ENCODE data around the gene HSPG2. TPM values are rescaled to one million over a fixed set of nuclear protein-coding genes. Genes with fewer than 3 reads are reported as not detected.

HSPG2 gene
- total and polyA plus RNA-seq, 2 of the 8 experiments (the other 6 are each of a cell fraction or from before 2014, with no cell fraction given), result 17.8 to 111 TPM

DNA sequence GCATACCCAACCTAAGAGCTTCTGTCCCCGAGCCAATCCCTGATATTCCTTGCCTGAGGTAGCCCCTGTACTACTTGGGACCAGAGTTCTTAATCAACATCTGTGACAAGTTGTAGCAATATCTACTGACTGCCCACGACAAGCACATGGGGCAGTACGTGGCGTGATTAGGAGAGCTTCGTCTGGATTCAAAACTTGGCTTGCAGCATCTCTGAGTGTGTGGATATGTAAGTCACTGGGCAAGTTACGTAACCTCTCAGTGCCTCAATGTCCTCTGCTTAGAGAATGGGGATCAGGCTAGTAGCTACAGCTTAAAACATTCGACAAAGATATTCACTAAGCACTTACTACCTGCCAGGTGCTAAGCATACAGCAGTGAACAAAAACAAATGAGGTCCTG, 5.0 kb downstream of the HSPG2 start:
- Histone ChIP-seq H3K56ac (replicated peaks; ENCODE audit: insufficient read length, low read depth, low read length) (no peak overlapping the region), H3K4me2 (ENCODE audit: insufficient read depth in 1 of 2, low read depth in 2 of 2, low read length in 2 of 2) (no peak overlapping the region), H3K4ac (replicated peaks; ENCODE audit: insufficient read length, low read depth, low read length) (no peak overlapping the region), H3K23me2 (ENCODE audit: low read depth, low read length) (peaks cover 8% of the 10 kb centered on the region), H3K9ac (replicated peaks in 1 of 4; ENCODE audit: extremely low read depth in 1 of 4, low read depth in 3 of 4, low read length in 3 of 4) (peak overlapping the region in 2 of 4 experiments; percentile 38 to 51; a peak in 2 of 7 replicates), H2BK20ac (ENCODE audit: low read length) (no peak overlapping the region), H4K91ac (replicated peaks; ENCODE audit: insufficient read length, low read length) (no peak overlapping the region), H3K27me3 (replicated peaks in 1 of 4; ENCODE audit: control insufficient read depth in 3 of 4, extremely low read depth in 1 of 4, insufficient read depth in 3 of 4, low read length in 3 of 4) (no peaks in the 10 kb centered on the region), H3K27ac (ENCODE audit: low read depth, low read length) (no peak overlapping the region), H4K8ac (ENCODE audit: extremely low read depth, insufficient read depth, low read length) (no peak overlapping the region), H2BK12ac (ENCODE audit: low read depth, low read length) (no peak overlapping the region), H3K23ac (ENCODE audit: insufficient read length) (no peak overlapping the region), H2BK15ac (ENCODE audit: low read length) (0 out of 2 replicates have a peak overlapping the region, but pooled peaks have one; percentile 89), H3K4me1 (replicated peaks in 1 of 4; ENCODE audit: control insufficient read depth in 3 of 4, insufficient read depth in 4 of 4, low read length in 3 of 4) (peaks cover 8 to 47% (median 27%) of the 10 kb centered on the region in 4 experiments), H3K36me3 (ENCODE audit: control insufficient read depth in 2 of 4, insufficient read depth in 4 of 4, low read length in 3 of 4) (no peaks in the 10 kb centered on the region), H3K18ac (ENCODE audit: extremely low read depth, low read length) (no peak overlapping the region; the same call in 1 of the 2 replicates), H3K79me2 (ENCODE audit: control insufficient read depth in 1 of 2, insufficient read depth in 2 of 2, low read length in 2 of 2) (peaks cover 6 to 71% of the 10 kb centered on the region in 2 experiments; a peak in 3 of 4 replicates), H2AK5ac (ENCODE audit: low read depth, low read length) (no peak overlapping the region), H3K14ac (ENCODE audit: insufficient read length) (no peak overlapping the region), H2AFZ (ENCODE audit: low read length) (no peak overlapping the region), H2BK5ac (ENCODE audit: low read depth, low read length) (no peak overlapping the region), H4K5ac (ENCODE audit: insufficient read length, low read depth, low read length) (no peak overlapping the region), H3K9me3 (ENCODE audit: insufficient read depth in 2 of 2, low read depth in 1 of 2, low read length in 1 of 2) (no peaks in the 10 kb centered on the region), H2BK120ac (replicated peaks; ENCODE audit: low read depth, low read length) (no peak overlapping the region), H4K20me1 (replicated peaks in 1 of 2; ENCODE audit: control insufficient read depth in 1 of 2, insufficient read depth in 2 of 2, low read length in 2 of 2) (peaks cover 4 to 21% of the 10 kb centered on the region in 2 experiments), H3K79me1 (ENCODE audit: low read depth, low read length) (peaks cover 29% of the 10 kb centered on the region), H3K4me3 (ENCODE audit: extremely low read depth in 1 of 4, insufficient read depth in 2 of 4, low read depth in 3 of 4, low read length in 4 of 4) (no peak overlapping the region)
- ChIA-PET CTCF (ENCODE audit: partially characterized antibody) (interaction anchor here (1.3 to 3.7 kb wide), 3 partner anchors 12 to 31 kb away, joined by 3 to 11 read pairs (median 4); no protein-coding TSS in a partner anchor), POLR2A (ENCODE audit: partially characterized antibody) (interaction anchor here (1.0 to 5.9 kb wide), 3 partner anchors 9 to 17 kb away, joined by 4 to 36 read pairs (median 6); no protein-coding TSS in a partner anchor)
- TF ChIP-seq, protein P1, sequence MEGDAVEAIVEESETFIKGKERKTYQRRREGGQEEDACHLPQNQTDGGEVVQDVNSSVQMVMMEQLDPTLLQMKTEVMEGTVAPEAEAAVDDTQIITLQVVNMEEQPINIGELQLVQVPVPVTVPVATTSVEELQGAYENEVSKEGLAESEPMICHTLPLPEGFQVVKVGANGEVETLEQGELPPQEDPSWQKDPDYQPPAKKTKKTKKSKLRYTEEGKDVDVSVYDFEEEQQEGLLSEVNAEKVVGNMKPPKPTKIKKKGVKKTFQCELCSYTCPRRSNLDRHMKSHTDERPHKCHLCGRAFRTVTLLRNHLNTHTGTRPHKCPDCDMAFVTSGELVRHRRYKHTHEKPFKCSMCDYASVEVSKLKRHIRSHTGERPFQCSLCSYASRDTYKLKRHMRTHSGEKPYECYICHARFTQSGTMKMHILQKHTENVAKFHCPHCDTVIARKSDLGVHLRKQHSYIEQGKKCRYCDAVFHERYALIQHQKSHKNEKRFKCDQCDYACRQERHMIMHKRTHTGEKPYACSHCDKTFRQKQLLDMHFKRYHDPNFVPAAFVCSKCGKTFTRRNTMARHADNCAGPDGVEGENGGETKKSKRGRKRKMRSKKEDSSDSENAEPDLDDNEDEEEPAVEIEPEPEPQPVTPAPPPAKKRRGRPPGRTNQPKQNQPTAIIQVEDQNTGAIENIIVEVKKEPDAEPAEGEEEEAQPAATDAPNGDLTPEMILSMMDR (IDR thresholded peaks at IDR 0.05; ENCODE audit: control extremely low read depth in 1 of 3, insufficient read depth in 1 of 3, low read depth in 1 of 3, low read length in 3 of 3), result no peak
- TF ChIP-seq CEBPB (IDR thresholded peaks at IDR 0.05; ENCODE audit: low read depth, low read length), result 0 out of 2 replicates have a peak, but pooled peaks have one; percentile 8
- FAIRE-seq, result no peak
- WGBS, 2 experiments (ENCODE audit: extremely low coverage in 1 of 2, insufficient coverage in 1 of 2, insufficient read length in 1 of 2, insufficient replicate concordance in 2 of 2, low coverage in 1 of 2, low lambda C conversion rate in 2 of 2, missing lambda C conversion rate in 1 of 2), result 88% methylated on average over 7 of the region's 7 CpGs; no CpG with 5 or more reads in 1 of the 2 experiments
- DNase-seq (ENCODE audit: low read depth in 1 of 2, low spot score in 2 of 2), result no peak
